HG03097 (cell line): Measurements from ENCODE around the gene CYBA.

ENCODE experiments used
- ATAC-seq: cut with Tn5 transposase; IDR thresholded peaks from one replicate; pipeline ENCODE4 v1.9.1; 2021; ENCODE audit not compliant: unreplicated experiment, low FRiP score

Gene CYBA

GRCh38 chr16:88595921-88596320, 54.9 kb downstream of the CYBA start:
- no peak for ATAC-seq

DNA sequence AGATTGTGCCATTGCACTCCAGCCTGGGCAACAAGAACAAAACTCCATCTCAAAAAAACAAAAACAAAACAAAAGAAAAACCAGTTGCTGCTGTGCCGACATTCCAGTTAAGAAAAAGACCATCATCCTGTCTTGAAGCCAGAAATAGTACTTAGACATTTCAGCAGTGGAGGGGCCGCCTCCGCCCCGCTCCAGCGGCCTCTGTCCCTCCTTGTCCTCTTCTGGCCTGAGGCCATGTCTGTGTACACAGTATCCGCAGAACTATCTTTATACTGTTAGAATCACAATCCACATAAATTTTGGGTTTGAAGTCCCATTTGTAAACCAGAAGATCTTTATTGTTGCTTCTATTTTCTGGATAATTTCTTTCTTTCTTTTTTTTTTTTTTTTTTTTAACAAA, 55.8 kb downstream of the CYBA start:
- no peak for ATAC-seq

- ATAC-seq: no peak
Measured at GRCh38 chr16:88593910-88594309, 56.9 kb downstream of the CYBA start.

- ATAC-seq: no peak
Measured at GRCh38 chr16:88593489-88593888, 57.4 kb downstream of the CYBA start.
